GM12873 (cell line): Measurements from ENCODE around the gene GPR153.

ENCODE experiments used
- CTCF ChIP-seq: IDR thresholded peaks from 2 replicates; pipeline ENCODE4 v1.5.1; 2012; ENCODE audit warnings: low read depth, mild to moderate bottlenecking, moderate library complexity, low read length, control low read depth; ENCODE audit not compliant: insufficient read depth; ENCODE audit errors: missing control alignments

The GPR153 gene

DNA sequence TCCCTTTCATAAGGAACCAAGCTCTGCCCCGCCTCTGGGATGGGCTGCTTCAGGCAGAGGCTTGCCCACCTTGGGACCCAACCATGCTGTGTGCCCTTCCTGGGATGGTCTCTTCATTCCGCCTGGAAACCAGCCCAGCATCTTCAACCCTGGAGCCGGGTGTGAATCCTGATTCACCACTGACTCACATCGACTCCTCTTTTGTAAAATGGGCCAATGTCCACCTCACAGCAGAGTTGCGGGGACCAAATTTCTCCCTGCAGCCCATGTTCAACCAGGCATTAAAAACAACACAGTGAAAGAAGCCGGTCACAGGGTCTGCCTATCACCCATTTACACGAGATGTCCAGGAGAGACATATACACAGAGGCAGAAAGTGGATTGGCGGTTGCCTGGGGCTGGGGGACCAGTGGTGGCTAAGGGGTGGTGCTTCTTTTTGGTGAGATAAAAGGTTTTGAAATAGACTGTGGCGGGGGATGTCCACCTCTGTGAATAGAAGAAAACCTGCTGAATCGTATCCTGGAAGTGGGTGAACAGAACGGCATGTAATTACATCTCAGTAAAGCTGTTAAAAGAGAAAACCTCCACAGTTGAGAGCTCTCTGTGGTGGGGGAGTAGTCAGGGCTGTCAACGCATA is 6.9 kb upstream of the GPR153 start:
- no peak for TF ChIP-seq CTCF

- no peak for TF ChIP-seq CTCF
Measured at GRCh38 chr1:6266641-6267040, 5.7 kb upstream of the GPR153 start.

DNA sequence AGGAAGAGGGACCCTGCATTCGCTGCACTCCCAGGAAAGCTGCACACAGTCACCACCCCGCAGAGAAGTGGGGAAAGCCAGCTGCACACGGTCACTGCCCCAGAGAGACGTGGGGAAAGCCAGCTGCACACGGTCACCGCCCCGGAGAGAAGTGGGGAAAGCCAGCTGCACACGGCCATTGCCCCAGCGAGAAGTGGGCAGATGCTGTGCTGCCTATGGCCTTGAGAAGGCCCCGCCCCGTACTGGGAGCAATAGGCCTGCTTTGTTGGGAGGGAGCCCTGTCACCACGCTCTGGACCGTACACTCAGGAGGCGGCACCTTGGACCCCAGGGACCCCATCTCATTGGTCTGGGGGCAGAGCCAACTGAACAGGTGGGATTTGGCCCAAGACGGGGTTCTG is 4.3 kb upstream of the GPR153 start:
- TF ChIP-seq CTCF, result no peak

GRCh38 chr1:6263716-6264115 is 2.8 kb upstream of the GPR153 start:
- no peak for TF ChIP-seq CTCF

- TF ChIP-seq CTCF, result no peak
Measured at GRCh38 chr1:6262555-6263420, 1.9 kb upstream of the GPR153 start.

- no peak for TF ChIP-seq CTCF
Measured at GRCh38 chr1:6261615-6261995, 707 bp upstream of the GPR153 start.

DNA sequence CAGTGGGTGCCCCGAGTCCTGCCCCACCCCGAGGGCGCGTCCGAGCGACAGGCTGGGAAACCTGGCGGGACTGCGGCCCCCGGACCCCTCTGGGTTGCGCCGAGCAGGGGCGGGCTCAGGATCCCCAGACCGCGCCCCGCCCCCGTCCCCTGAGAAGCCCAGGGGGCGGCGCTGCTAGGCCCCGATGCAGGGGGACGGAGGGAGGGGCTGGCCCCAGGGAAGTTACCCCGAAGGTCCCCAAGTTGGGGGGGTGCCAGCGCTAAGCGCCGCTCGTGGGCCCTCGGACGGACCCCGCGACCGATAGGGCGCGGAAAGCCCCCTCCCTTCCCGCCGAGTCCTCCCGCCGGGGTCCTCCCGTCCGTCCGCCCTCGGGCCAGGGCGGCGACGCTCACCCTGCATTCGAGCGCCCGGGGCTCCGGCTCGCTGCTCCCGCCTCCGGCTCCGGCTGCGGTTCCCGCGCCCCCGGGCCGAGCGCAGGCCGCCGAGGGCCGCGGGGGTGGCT is 414 bp downstream of the GPR153 start:
- no peak for TF ChIP-seq CTCF
